Measurements from ENCODE around the gene GLYR1.

GRCh38 chr16:4811242-4811641, 35.8 kb downstream of the GLYR1 start:
- no peak for TF ChIP-seq POLR2AphosphoS5 (IDR thresholded peaks at IDR 0.05; ENCODE audit: low read depth, low read length)
- TF ChIP-seq POLR2A (IDR thresholded peaks at IDR 0.05; ENCODE audit: low read depth, low read length), result no peak
- no peak for TF ChIP-seq TAF1 (IDR thresholded peaks at IDR 0.05; ENCODE audit: borderline replicate concordance, low read depth, low read length)

Data from GM12892 (cell line).